Measurements from ENCODE around the gene TMEM165. TPM values are rescaled to one million over a fixed set of nuclear protein-coding genes. Genes with fewer than 3 reads are reported as not detected.
"Not testable (repeated sequence)": the region's sequence is repeated elsewhere in the genome, so short reads cannot be mapped to it uniquely, and the experiment has no call there.

Gene TMEM165, protein sequence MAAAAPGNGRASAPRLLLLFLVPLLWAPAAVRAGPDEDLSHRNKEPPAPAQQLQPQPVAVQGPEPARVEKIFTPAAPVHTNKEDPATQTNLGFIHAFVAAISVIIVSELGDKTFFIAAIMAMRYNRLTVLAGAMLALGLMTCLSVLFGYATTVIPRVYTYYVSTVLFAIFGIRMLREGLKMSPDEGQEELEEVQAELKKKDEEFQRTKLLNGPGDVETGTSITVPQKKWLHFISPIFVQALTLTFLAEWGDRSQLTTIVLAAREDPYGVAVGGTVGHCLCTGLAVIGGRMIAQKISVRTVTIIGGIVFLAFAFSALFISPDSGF
- total RNA-seq = 10 to 100 TPM; 59.7 to 60.8 TPM

DNA sequence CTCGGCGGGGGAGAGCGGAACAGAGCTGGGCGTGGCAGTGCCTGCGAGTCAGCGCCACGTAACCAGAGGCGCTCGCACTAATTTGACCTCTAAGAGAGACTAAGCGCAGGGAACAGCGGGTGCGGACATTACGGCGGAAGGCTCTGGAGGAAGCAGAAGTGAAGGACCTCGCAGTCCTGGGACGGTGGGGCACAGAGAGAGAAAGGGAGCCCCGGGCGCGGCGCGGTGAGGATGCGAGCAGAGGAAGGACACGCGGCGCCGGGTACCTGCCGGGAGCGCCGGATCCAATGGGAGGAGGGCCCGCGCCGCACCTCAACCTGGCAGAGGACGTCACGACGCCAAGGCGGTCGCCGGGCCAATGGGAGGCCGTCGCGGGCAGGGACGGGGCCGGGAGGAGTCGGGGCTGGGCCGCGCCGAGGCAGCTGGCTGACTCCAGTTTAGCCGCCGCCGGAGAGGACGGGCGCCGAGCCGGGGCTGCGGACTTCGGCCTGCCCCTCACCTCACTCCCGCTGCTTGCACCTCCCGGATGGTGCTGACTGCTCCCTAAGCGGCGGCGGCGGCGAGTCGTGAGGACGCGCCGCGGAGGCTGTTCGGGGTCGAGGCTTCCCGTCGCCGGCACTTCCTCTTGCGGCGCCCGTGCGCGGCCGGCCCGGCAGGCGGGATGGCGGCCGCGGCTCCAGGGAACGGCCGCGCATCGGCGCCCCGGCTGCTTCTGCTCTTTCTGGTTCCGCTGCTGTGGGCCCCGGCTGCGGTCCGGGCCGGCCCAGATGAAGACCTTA is at the start of gene TMEM165:
TSS of gene TMEM165 (plus strand) at position 429 of the 779 bp plus-strand sequence. CDS start at position 662, 233 bp downstream.
- Mint-ChIP-seq H3K36me3 (peaks cover 30% of the 10 kb centered on the region), H3K9me3 (no peaks in the 10 kb centered on the region), H3K27me3 (peaks cover 3% of the 10 kb centered on the region), H3K27ac (peak within 1 kb of the TSS; percentile 100), H3K4me3 (peak within 1 kb of the TSS; percentile 99), H3K4me1 (peaks cover 34% of the 10 kb centered on the region)
- peak; percentile 95 for DNase-seq

DNA sequence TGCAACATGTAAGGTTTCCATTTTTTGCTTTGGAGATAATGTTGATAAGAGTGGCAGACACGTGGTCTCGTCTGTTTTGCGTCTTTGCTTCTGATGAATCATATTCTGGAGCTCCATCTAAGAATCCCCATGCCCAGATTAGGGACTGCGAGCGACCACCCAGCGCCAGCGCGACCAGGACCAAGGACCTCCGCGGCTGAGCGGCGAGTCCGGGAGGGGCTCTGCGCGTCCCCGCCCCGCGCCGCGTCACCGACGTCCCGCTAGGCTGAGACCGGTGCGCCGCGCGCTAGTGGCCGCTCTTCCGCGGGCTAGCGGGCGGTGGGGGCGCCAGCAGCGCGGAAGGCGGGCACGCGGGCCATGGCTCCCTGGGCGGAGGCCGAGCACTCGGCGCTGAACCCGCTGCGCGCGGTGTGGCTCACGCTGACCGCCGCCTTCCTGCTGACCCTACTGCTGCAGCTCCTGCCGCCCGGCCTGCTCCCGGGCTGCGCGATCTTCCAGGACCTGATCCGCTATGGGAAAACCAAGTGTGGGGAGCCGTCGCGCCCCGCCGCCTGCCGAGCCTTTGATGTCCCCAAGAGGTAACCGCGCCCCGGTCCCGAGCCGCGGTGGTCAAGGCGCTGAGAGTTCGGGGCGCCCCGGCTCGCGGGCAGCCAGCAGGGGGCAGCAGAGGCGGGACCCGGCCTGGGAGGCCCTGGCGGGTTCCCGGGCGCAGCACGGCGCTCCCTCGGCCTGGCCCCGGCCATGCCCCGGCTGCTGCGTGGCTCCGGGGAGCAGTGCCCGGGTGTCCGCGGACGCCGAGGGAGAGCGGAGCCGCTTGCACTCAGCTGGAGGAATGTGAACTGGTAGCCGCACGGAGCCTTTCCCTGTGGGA is 49.5 kb upstream of the TMEM165 start, which contains the start of gene SRD5A3:
TSS of gene SRD5A3 (plus strand) at position 263 of the 871 bp plus-strand sequence. CDS start at position 358, 95 bp downstream.
- Mint-ChIP-seq H3K36me3 (peaks cover 7% of the 10 kb centered on the region), H3K4me1 (peaks cover 26% of the 10 kb centered on the region), H3K4me3 (peak within 1 kb of the TSS; percentile 82), H3K27me3 (no peaks in the 10 kb centered on the region), H3K9me3 (peaks cover 7% of the 10 kb centered on the region), H3K27ac (peak within 1 kb of the TSS; percentile 92)
- peak; percentile 88 for DNase-seq

DNA sequence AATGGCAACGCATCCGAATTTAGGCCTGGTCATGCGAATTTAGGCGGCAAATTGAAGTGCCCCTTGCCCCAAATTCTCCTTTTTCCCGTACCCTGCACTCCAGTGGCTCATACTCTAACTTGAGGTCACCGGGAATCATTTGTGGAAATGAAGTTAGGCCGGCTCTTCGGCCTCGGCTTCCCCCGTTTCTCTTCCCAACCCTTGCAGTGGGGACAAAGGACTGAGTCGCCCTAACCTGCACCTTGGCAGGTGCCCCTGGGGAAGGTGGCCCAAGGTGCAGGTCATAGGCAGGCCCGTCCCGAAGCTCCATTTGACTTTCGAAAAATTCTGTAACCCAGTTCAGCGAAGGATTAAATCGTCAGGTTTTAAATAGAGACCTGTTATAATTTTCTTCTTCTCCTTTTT is 48.9 kb upstream of the TMEM165 start:
- Mint-ChIP-seq H3K9me3 (peaks cover 7% of the 10 kb centered on the region), H3K36me3 (peaks cover 11% of the 10 kb centered on the region), H3K4me1 (peaks cover 30% of the 10 kb centered on the region), H3K4me3 (peak overlapping the region; percentile 82), H3K27me3 (no peaks in the 10 kb centered on the region), H3K27ac (peak overlapping the region; percentile 86)
- DNase-seq = no peak

DNA sequence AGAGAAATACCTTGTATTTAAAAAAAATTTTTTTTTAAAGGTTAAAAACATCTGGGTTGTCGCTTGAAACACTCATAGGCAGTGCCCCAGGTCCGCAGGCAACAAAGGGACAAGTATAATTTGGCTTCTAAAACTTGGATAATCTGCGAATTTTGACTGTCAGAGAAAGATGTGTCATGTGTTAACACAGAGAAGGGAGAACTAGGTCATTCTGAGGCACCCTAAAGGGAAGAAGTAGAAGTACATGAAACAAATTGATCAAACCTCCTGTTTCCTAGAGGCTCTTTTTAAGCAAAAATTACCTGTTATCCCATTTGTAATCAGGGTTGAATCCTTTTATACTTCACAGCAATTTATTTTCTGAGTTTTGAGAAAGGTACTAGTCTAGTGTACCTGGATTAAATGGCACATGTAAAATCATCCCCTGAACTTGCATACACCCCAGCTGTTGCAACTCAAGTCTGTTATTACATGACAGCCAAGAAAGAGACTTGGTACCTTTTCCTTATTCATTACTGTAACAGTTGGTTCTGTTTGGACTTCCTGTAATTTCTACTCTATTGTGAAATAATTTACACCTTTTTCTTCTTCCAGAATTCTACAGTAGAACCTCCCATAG is 48.0 kb upstream of the TMEM165 start:
- peak overlapping the region; percentile 82 for H3K4me3 Mint-ChIP-seq
- peaks cover 5% of the 10 kb centered on the region for H3K9me3 Mint-ChIP-seq
- DNase-seq = no peak
- H3K36me3 Mint-ChIP-seq = peaks cover 20% of the 10 kb centered on the region
- peaks cover 35% of the 10 kb centered on the region for H3K4me1 Mint-ChIP-seq
- peak overlapping the region; percentile 86 for H3K27ac Mint-ChIP-seq
- H3K27me3 Mint-ChIP-seq = no peaks in the 10 kb centered on the region

DNA sequence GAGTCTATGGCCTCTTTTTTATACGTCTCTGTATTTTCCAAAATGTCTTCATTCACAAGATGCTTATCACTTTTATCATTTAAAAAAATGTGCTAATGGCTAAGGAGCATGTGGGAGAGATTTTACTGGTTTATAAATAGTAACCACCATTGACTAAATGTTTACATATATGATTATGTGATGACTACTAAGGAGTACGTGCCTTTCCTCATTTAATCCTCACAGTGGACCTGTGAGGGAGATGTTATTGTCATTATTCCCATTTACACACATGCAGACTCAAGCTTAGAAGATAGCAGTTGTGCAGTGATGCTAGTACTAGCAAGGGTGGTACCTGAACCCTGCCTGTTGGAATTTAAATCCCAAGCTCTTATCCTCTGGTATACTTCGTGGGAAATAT is 47.3 kb upstream of the TMEM165 start:
- Mint-ChIP-seq H3K27ac (no peak overlapping the region), H3K36me3 (peaks cover 27% of the 10 kb centered on the region), H3K27me3 (no peaks in the 10 kb centered on the region), H3K9me3 (peaks cover 3% of the 10 kb centered on the region), H3K4me1 (peaks cover 35% of the 10 kb centered on the region), H3K4me3 (peak overlapping the region; percentile 82)
- DNase-seq = no peak

DNA sequence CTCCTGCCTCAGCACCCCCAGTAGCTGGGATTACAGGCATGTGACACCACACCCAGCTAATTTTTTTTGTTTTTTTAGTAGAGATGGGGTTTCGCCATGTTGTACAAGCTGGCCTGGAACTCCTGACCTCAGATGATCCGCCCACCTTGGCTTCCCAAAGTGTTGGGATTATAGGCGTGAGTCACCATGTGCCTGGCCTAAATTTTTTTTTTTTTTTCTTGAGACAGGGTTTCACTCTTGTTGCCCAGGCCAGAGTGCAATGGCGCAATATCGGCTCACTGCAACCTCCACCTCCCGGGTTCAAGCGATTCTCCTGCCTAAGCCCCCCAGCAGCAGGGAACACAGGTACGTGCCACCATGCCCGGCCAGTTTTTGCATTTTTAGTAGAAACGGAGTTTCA is 44.9 kb upstream of the TMEM165 start:
- H3K27ac Mint-ChIP-seq, H3K4me3 Mint-ChIP-seq, DNase-seq, H3K9me3 Mint-ChIP-seq, H3K27me3 Mint-ChIP-seq: not testable (repeated sequence)
- Mint-ChIP-seq H3K36me3 (peaks cover 33% of the 10 kb centered on the region), H3K4me1 (peaks cover 23% of the 10 kb centered on the region)

DNA sequence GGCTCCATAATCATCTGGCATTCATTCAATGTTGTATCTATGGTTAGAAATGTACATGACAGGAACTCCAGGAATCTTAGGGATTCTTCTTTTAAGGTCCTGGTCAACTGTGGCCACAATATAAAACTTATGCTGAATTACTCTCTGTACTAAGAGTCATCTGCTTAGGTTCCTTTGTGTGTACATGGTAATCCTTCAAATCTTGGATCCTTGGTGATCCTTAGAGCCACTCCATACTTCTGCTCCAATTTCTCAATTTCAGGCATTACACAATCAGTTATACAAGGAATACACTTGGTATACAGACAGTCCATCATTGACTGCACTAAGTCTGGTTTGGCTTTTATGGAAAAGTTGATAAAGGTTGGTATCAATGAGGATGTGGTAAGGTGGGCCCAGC is 43.9 kb upstream of the TMEM165 start:
- no peak overlapping the region for H3K4me3 Mint-ChIP-seq
- H3K36me3 Mint-ChIP-seq = peaks cover 35% of the 10 kb centered on the region
- DNase-seq = no peak
- no peaks in the 10 kb centered on the region for H3K27me3 Mint-ChIP-seq
- H3K27ac Mint-ChIP-seq = no peak overlapping the region
- peaks cover 23% of the 10 kb centered on the region for H3K4me1 Mint-ChIP-seq
- H3K9me3 Mint-ChIP-seq = peaks cover 1% of the 10 kb centered on the region

DNA sequence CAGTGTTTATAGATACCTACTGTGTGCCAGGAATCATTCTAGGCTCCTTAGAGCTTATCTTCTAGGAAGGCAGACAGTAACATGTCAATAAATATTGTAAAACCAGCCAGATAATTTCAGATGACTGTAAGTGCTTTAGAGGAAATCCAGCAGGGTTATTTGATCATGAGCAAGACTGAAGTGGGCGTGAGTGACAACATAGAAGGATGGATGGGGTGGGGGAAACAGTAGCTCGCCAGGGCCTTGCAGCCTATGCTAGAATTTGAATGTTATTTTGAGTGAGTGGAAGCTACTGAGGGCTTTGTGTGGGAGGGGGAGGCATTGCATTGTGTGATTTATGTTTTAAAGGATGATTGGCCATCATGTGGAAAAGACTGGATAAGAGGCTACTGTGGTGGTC is 43.0 kb upstream of the TMEM165 start:
- no peak for DNase-seq
- H3K4me1 Mint-ChIP-seq = peaks cover 16% of the 10 kb centered on the region
- H3K36me3 Mint-ChIP-seq = peaks cover 33% of the 10 kb centered on the region
- H3K4me3 Mint-ChIP-seq = no peak overlapping the region
- no peak overlapping the region for H3K27ac Mint-ChIP-seq
- peaks cover 1% of the 10 kb centered on the region for H3K9me3 Mint-ChIP-seq
- H3K27me3 Mint-ChIP-seq = no peaks in the 10 kb centered on the region

DNA sequence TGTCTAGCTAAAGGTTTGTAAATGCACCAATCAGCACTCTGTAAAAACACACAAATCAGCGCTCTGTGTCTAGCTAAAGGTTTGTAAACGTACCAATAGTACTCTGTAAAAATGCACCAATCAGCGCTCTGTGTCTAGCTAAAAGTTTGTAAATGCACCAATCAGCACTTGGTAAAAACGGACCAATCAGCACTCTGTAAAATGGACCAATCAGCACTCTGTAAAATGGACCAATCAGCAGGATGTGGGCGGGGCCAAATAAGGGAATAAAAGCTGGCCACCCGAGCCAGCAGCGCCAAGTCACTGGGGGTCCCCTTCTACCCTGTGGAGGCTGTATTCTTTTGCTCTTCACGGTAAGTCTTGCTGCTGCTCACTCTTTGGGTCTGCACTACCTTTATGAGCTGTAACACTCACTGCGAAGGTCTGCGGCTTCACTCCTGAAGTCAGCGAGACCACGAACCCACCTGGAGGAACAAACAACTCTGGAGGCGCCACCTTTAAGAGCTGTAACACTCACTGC is 42.5 kb upstream of the TMEM165 start:
- Mint-ChIP-seq H3K36me3 (peaks cover 33% of the 10 kb centered on the region), H3K4me1 (peaks cover 12% of the 10 kb centered on the region)
- not testable (repeated sequence) for DNase-seq, H3K27me3 Mint-ChIP-seq, H3K27ac Mint-ChIP-seq, H3K9me3 Mint-ChIP-seq, H3K4me3 Mint-ChIP-seq

DNA sequence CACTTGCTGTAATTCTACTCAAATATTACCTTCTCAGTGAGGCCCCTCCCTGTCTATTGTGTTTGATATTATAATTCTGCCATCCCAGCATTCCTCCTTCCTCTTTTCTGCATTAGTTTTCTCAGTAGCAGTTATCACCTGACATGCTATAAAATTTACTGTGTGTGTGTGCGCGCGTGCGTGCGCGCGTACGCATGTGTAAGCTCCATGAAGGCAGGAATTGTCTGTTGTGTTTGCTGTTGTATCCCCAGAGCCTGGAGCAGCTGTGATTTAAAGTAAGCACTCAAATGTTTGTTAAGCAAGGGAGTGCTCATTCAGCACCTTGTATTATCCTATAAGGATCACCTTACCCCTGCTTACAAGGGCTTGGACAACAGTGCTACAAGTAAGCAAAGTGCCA is 41.1 kb upstream of the TMEM165 start:
- peaks cover 21% of the 10 kb centered on the region for H3K4me1 Mint-ChIP-seq
- peaks cover 35% of the 10 kb centered on the region for H3K36me3 Mint-ChIP-seq
- H3K27me3 Mint-ChIP-seq = no peaks in the 10 kb centered on the region
- peaks cover 1% of the 10 kb centered on the region for H3K9me3 Mint-ChIP-seq
- no peak overlapping the region for H3K27ac Mint-ChIP-seq
- no peak for DNase-seq
- H3K4me3 Mint-ChIP-seq = no peak overlapping the region

DNA sequence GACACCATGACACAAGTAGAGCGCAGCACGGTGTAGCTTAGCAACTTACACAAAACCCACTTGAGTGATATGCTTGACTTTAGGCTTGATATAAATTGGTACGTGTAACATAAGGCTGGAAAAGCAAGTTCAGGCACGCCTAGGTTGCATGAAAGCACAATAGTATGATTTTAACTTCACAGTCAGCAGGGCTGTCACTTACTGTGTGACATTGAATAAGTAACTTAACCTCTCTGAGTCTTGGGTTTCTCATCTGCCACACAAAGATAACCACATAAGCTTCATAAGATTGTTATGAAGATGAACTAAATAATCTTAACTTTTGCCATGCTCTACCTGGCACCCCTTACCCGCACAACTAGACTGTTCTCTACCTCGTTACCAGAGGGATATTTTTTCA is 40.2 kb upstream of the TMEM165 start:
- H3K4me3 Mint-ChIP-seq = no peak overlapping the region
- peaks cover 37% of the 10 kb centered on the region for H3K36me3 Mint-ChIP-seq
- H3K4me1 Mint-ChIP-seq = peaks cover 21% of the 10 kb centered on the region
- peaks cover 1% of the 10 kb centered on the region for H3K9me3 Mint-ChIP-seq
- H3K27ac Mint-ChIP-seq = no peak overlapping the region
- no peaks in the 10 kb centered on the region for H3K27me3 Mint-ChIP-seq
- no peak for DNase-seq

DNA sequence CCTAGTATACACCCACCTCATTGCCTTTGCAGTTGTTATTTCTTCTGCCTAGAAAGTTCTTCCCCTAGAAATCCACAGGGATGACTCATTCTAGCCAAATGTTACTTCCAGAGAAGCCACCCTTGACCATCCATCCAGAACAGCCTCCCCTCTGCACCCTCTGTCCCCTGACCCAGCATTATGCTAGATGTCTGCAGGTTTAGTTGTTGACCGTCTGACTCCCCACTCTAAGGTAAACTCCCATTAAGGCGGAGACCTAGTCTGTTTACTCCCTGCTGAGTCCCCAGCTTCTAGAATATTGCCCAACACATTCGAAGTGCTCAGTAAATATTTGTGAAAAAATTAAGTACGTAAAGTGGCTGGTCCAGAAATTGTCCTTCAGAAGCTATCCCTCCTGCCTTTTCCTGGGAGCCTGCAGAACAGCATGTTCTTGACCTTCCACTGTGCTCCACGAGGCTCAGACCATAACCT is 38.7 kb upstream of the TMEM165 start:
- H3K27ac Mint-ChIP-seq = no peak overlapping the region
- H3K9me3 Mint-ChIP-seq = peaks cover 1% of the 10 kb centered on the region
- H3K36me3 Mint-ChIP-seq = peaks cover 33% of the 10 kb centered on the region
- no peaks in the 10 kb centered on the region for H3K27me3 Mint-ChIP-seq
- no peak overlapping the region for H3K4me3 Mint-ChIP-seq
- H3K4me1 Mint-ChIP-seq = peaks cover 15% of the 10 kb centered on the region
- no peak for DNase-seq

DNA sequence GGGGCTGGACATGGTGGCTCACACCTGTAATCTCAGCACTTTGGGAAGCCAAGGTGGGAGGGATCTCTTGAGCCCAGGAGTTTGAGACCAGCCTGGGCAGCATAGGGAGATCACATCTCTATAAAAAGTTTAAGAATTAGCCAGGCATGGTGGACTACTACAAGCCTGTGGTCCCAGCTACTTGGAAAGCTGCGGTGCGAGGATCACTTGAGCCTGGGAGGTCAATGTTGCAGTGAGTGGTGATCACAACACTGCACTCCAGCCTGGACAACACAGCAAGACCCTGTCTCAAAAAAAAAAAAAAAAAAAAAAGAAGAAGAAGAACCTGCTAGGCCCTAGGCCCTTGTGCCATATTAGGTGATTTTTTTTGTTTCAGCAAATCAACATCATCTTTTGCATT is 37.5 kb upstream of the TMEM165 start:
- peaks cover 1% of the 10 kb centered on the region for H3K9me3 Mint-ChIP-seq
- H3K27me3 Mint-ChIP-seq = no peaks in the 10 kb centered on the region
- peaks cover 23% of the 10 kb centered on the region for H3K36me3 Mint-ChIP-seq
- no peak overlapping the region for H3K4me3 Mint-ChIP-seq
- H3K4me1 Mint-ChIP-seq = peaks cover 12% of the 10 kb centered on the region
- no peak overlapping the region for H3K27ac Mint-ChIP-seq
- DNase-seq = no peak

DNA sequence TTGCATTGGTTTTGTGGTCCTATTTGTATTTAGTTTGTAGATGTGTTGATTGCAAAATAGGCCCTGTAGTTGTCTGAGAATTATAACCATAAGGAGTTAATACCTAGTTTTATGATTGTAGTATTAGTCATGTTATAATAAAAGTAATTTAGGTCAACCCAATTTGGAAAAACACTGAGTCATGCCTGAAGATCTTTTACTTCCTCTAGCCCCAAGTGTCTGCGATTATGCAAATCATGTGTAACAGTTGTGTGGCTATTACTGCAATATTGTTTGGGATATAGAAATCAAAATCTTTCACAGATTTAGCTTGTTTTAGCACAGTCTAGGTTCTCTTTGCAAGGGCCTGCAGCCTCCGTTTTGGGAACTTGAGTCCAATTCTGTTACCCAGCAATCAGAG is 37.1 kb upstream of the TMEM165 start:
- Mint-ChIP-seq H3K9me3 (peaks cover 1% of the 10 kb centered on the region), H3K27me3 (no peaks in the 10 kb centered on the region), H3K36me3 (peaks cover 19% of the 10 kb centered on the region), H3K4me1 (peaks cover 12% of the 10 kb centered on the region), H3K27ac (no peak overlapping the region), H3K4me3 (no peak overlapping the region)
- DNase-seq = no peak

Data from activated naive CD8-positive, alpha-beta T cell treated with anti-CD3 and anti-CD28 coated beads for 36 hours (primary cell).